CD14-positive monocyte (primary cell): ENCODE results near the gene TRA2A. TPM values are rescaled to one million over a fixed set of nuclear protein-coding genes. Genes with fewer than 3 reads are reported as not detected.
"Not testable (repeated sequence)": the region's sequence is repeated elsewhere in the genome, so short reads cannot be mapped to it uniquely, and the experiment has no call there.

Experiments
- DNase-seq, 3 donors: peaks; one replicate each; pipeline ENCODE4 v3.0.0-alpha.2; 2011 to 2022
- H2AFZ ChIP-seq: 2 replicates; pipeline ENCODE4 v1.6.0; 2012; ENCODE audit warnings: mild to moderate bottlenecking, low read depth, low read length, inconsistent platforms; ENCODE audit not compliant: insufficient read depth, poor library complexity, severe bottlenecking
- H3K27ac ChIP-seq, 2 donors: 1 replicate in 1 of 2; 2 replicates in 1 of 2; pipeline ENCODE4 v1.5.1; 2012 to 2013; ENCODE audit warnings: low read length in 2 of 2, control low read depth in 1 of 2, inconsistent platforms in 1 of 2, low read depth in 1 of 2, mild to moderate bottlenecking in 1 of 2
- H3K27me3 ChIP-seq, 2 donors: one replicate each; pipeline versions ENCODE4 v1.6.0 to v1.6.1; 2011 to 2013; ENCODE audit warnings: low read length in 2 of 2; ENCODE audit not compliant: control insufficient read depth in 2 of 2, insufficient read depth in 2 of 2
- H3K36me3 ChIP-seq, 2 donors: replicated peaks in 1 of 2; 1 replicate in 1 of 2; 2 replicates in 1 of 2; pipeline versions ENCODE4 v1.5.1 to v1.6.1; 2012 to 2013; ENCODE audit warnings: low read length in 2 of 2, control low read depth in 1 of 2, inconsistent platforms in 1 of 2, mild to moderate bottlenecking in 1 of 2; ENCODE audit not compliant: insufficient read depth in 2 of 2, control insufficient read depth in 1 of 2
- H3K4me1 ChIP-seq, 2 donors: 1 replicate in 1 of 2; 2 replicates in 1 of 2; pipeline versions ENCODE4 v1.5.1 to v1.6.1; 2012 to 2013; ENCODE audit warnings: low read length in 2 of 2, control low read depth in 1 of 2, inconsistent platforms in 1 of 2, mild to moderate bottlenecking in 1 of 2, moderate library complexity in 1 of 2; ENCODE audit not compliant: insufficient read depth in 2 of 2, control insufficient read depth in 1 of 2
- H3K4me2 ChIP-seq: replicated peaks from 2 replicates; pipeline ENCODE3; 2012; ENCODE audit warnings: low read length, moderate library complexity, mild to moderate bottlenecking; ENCODE audit not compliant: poor library complexity, severe bottlenecking; ENCODE audit errors: extremely low read depth
- H3K4me3 ChIP-seq, 3 experiments: fragments of 200-600 bp in 1 of 3; sonication (generic) in 1 of 3; replicated peaks in 1 of 3; 1 replicate in 2 of 3; 2 replicates in 1 of 3; pipeline ENCODE4 v1.5.1; 2011 to 2013; ENCODE audit warnings: low read length in 3 of 3, mild to moderate bottlenecking in 3 of 3, control low read depth in 2 of 3, low read depth in 2 of 3, inconsistent platforms in 1 of 3, moderate library complexity in 1 of 3
- H3K79me2 ChIP-seq: 2 replicates; pipeline ENCODE4 v1.6.0; 2012; ENCODE audit warnings: mild to moderate bottlenecking, control low read depth, inconsistent platforms, low read length, moderate library complexity; ENCODE audit not compliant: insufficient read depth
- H3K9ac ChIP-seq: 2 replicates; pipeline ENCODE4 v1.6.0; 2017; ENCODE audit warnings: low read length, mild to moderate bottlenecking; ENCODE audit not compliant: insufficient read depth, poor library complexity, severe bottlenecking
- H3K9me3 ChIP-seq, 2 donors: replicated peaks in 1 of 2; 1 replicate in 1 of 2; 2 replicates in 1 of 2; pipeline versions ENCODE4 v1.5.1 to v1.6.1; 2012 to 2013; ENCODE audit warnings: low read length in 2 of 2, control low read depth in 1 of 2; ENCODE audit not compliant: control insufficient read depth in 1 of 2, insufficient read depth in 1 of 2
- H4K20me1 ChIP-seq: 2 replicates; pipeline ENCODE4 v1.6.0; 2012; ENCODE audit warnings: mild to moderate bottlenecking, low read length, control low read depth, moderate library complexity; ENCODE audit not compliant: insufficient read depth
- H3K27ac Mint-ChIP-seq, 7 donors: one replicate each; pipeline ENCODE4 v1.8.0; 2020; ENCODE audit warnings: mild to moderate bottlenecking in 7 of 7, mixed read lengths in 7 of 7, moderate library complexity in 6 of 7, inconsistent platforms in 2 of 7
- H3K27me3 Mint-ChIP-seq, 3 donors: one replicate each; pipeline ENCODE4 v1.8.0; 2021 to 2022; ENCODE audit warnings: low read depth in 3 of 3, mild to moderate bottlenecking in 3 of 3, mixed read lengths in 3 of 3, moderate library complexity in 3 of 3, inconsistent platforms in 1 of 3
- H3K36me3 Mint-ChIP-seq, 2 donors: one replicate each; pipeline ENCODE4 v1.8.0; 2020; ENCODE audit warnings: mixed read lengths in 2 of 2, inconsistent platforms in 1 of 2, mild to moderate bottlenecking in 1 of 2
- H3K4me1 Mint-ChIP-seq: one replicate; pipeline ENCODE4 v1.8.0; 2020; ENCODE audit warnings: mild to moderate bottlenecking, mixed read lengths
- H3K4me3 Mint-ChIP-seq, 2 donors: one replicate each; pipeline ENCODE4 v1.8.0; 2020; ENCODE audit warnings: mild to moderate bottlenecking in 2 of 2, mixed read lengths in 2 of 2, moderate library complexity in 1 of 2
- H3K9me3 Mint-ChIP-seq, 7 donors: one replicate each; pipeline ENCODE4 v1.8.0; 2020 to 2022; ENCODE audit warnings: mixed read lengths in 7 of 7, mild to moderate bottlenecking in 6 of 7, moderate library complexity in 6 of 7, inconsistent platforms in 2 of 7
- WGBS: methylation state at CpG from one replicate; pipeline ENCODE4 v1.1.5; 2013; ENCODE audit warnings: missing lambda C conversion rate; ENCODE audit not compliant: insufficient coverage; 5-methylcytosine and 5-hydroxymethylcytosine counted together
- intact Hi-C, 2 donors: fragments of 100-400 bp; cut with micrococcal nuclease; formaldehyde crosslinking; loops; one replicate each; pipeline versions ENCODE4 v1.15.0 to v1.15.1; 2023
- polyA plus RNA-seq, 3 donors: library from polyadenylated mRNA; depleted of rRNA in 1 of 3; unstranded in 2 of 3; stranded (reverse) in 1 of 3; fragments of 300-500 nt in 2 of 3; fragments of >200 nt in 1 of 3; fragmentation: Illumina TruSeq in 2 of 3; gene quantifications; 1 replicate in 2 of 3; 2 replicates in 1 of 3; pipeline ENCODE4 v1.2.3, GENCODE V29; 2012 to 2021
- TF ChIP-seq, protein P1 (sequence below): fragments of 200-600 bp; IDR thresholded peaks from one replicate; pipeline ENCODE4 v1.8.0; 2022; ENCODE audit warnings: antibody characterized with exemption, mild to moderate bottlenecking

TRA2A gene
- polyA plus RNA-seq, 3 donors: 31.2 to 92.8 (median 46.6) TPM

DNA sequence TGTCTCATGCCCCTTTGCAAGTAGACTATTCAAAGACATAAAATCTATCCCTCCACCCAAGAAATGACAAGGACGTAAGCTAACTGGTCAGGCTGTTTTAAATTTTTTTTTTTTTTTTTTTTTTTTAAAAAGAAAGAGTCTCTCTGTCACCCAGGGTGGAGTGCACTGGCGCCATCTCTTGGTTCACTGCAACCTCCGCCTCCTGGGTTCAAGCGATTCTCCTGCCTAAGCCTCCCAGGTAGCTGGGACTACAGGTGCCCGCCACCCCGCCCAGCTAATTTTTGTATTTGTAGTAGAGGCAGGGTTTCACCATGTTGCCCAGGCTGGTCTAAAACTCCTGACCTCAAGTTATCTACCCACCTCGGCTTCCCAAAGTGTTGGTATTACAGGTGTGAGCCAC lies 11.2 kb downstream of the TRA2A start:
- Histone ChIP-seq H3K4me1 (no peaks in the 10 kb centered on the region), H3K79me2 (peaks cover 93% of the 10 kb centered on the region), H3K4me2 (no peak overlapping the region), H3K4me3 (no peak overlapping the region), H4K20me1 (peaks cover 96% of the 10 kb centered on the region), H2AFZ (no peak overlapping the region), H3K9me3 (no peaks in the 10 kb centered on the region), H3K9ac (no peak overlapping the region), H3K36me3 (peaks cover 53 to 66% of the 10 kb centered on the region in 2 donors), H3K27ac (no peak overlapping the region), H3K27me3 (no peaks in the 10 kb centered on the region)
- Mint-ChIP-seq H3K27ac (no peak overlapping the region), H3K9me3 (no peaks in the 10 kb centered on the region), H3K4me1 (peaks cover 12% of the 10 kb centered on the region), H3K4me3 (no peak overlapping the region), H3K27me3 (peaks cover 0 to 1% (median 0%) of the 10 kb centered on the region in 3 donors), H3K36me3 (peaks cover 58 to 69% of the 10 kb centered on the region in 2 donors)
- intact Hi-C loops: no loop called here
- no CpG with 5 or more reads among the region's 7 CpGs for whole genome bisulfite sequencing
- TF ChIP-seq, protein P1, sequence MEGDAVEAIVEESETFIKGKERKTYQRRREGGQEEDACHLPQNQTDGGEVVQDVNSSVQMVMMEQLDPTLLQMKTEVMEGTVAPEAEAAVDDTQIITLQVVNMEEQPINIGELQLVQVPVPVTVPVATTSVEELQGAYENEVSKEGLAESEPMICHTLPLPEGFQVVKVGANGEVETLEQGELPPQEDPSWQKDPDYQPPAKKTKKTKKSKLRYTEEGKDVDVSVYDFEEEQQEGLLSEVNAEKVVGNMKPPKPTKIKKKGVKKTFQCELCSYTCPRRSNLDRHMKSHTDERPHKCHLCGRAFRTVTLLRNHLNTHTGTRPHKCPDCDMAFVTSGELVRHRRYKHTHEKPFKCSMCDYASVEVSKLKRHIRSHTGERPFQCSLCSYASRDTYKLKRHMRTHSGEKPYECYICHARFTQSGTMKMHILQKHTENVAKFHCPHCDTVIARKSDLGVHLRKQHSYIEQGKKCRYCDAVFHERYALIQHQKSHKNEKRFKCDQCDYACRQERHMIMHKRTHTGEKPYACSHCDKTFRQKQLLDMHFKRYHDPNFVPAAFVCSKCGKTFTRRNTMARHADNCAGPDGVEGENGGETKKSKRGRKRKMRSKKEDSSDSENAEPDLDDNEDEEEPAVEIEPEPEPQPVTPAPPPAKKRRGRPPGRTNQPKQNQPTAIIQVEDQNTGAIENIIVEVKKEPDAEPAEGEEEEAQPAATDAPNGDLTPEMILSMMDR: no peak
- DNase-seq: no peak

DNA sequence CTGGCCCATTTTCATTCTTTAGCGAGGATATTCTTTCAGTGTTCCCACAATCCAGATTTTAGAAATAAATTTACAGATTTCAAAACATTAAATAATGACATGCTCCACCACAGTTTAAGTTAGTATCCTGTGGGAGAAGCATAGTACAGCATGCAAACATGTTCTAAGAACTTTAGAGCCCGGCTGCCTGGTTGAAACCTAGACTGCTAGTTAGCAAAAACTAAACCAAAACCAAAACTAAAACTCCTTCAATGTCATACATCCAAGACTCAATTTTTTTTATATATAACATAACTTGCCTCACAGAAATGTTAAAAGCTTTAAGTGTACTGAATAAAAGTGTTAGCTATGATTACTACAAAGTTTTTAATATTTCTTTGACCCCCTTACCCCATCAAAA lies 17.0 kb downstream of the TRA2A start:
- Histone ChIP-seq H3K9me3 (no peaks in the 10 kb centered on the region), H2AFZ (no peak overlapping the region), H3K27ac (no peak overlapping the region), H3K9ac (no peak overlapping the region), H3K79me2 (peaks cover 48% of the 10 kb centered on the region), H4K20me1 (peaks cover 84% of the 10 kb centered on the region), H3K27me3 (no peaks in the 10 kb centered on the region), H3K4me1 (no peaks in the 10 kb centered on the region), H3K4me3 (no peak overlapping the region), H3K4me2 (no peak overlapping the region), H3K36me3 (peaks cover 86 to 97% of the 10 kb centered on the region in 2 donors)
- DNase-seq: no peak
- Mint-ChIP-seq H3K4me1 (no peaks in the 10 kb centered on the region), H3K4me3 (no peak overlapping the region), H3K36me3 (peaks cover 85 to 99% of the 10 kb centered on the region in 2 donors), H3K27ac (peak overlapping the region in 2 of 7 donors; percentile 16 to 18), H3K27me3 (peaks cover 0 to 1% (median 0%) of the 10 kb centered on the region in 3 donors), H3K9me3 (no peaks in the 10 kb centered on the region)
- TF ChIP-seq, protein P1: no peak
- WGBS: 100% methylated on average over 1 of the region's 2 CpGs
- intact Hi-C loops: no loop called here

DNA sequence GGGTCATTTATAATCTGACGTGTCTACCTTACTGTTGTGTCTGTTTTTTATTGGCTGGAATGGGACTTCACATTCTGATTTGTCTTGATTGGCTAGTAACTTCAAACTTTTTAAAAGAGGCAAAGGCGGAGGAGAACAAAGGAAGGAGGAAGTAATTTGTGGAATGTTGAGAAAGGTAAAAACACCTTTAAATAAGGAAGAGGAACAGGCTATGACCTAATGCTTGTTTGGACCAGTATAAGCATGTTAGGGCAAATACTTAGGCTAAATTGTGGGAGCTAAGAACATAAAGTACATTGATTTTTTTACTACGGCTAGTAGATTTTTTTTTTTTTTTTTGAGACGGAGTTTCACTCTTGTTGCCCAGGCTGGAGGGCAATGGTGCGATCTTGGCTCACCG lies 18.0 kb downstream of the TRA2A start:
- H3K4me3 ChIP-seq, H3K9ac ChIP-seq, DNase-seq, H3K9me3 Mint-ChIP-seq, H2AFZ ChIP-seq, H3K9me3 ChIP-seq, H3K4me1 Mint-ChIP-seq, H3K4me2 ChIP-seq, H3K27ac ChIP-seq, intact Hi-C loops, H3K27me3 ChIP-seq, H3K4me3 Mint-ChIP-seq, H3K27ac Mint-ChIP-seq, H3K4me1 ChIP-seq, H3K27me3 Mint-ChIP-seq: not testable (repeated sequence)
- 83% methylated on average over 1 of the region's 6 CpGs for WGBS
- Histone ChIP-seq H4K20me1 (peaks cover 84% of the 10 kb centered on the region), H3K79me2 (peaks cover 45% of the 10 kb centered on the region), H3K36me3 (peaks cover 87 to 97% of the 10 kb centered on the region in 2 donors)
- H3K36me3 Mint-ChIP-seq: peaks cover 83 to 99% of the 10 kb centered on the region in 2 donors
